Nephron progenitor cell (in vitro differentiated cells): ENCODE measurements around the gene PALM2AKAP2.

ENCODE experiments used
- DNase-seq: peaks from one replicate; pipeline ENCODE4 v3.0.0; 2021
- H3K27ac Mint-ChIP-seq: 2 replicates; pipeline ENCODE4 v1.8.0; 2021; ENCODE audit warnings: mild to moderate bottlenecking, moderate library complexity, mixed read lengths
- H3K27me3 Mint-ChIP-seq: 2 replicates; pipeline ENCODE4 v1.8.0; 2021; ENCODE audit warnings: mild to moderate bottlenecking, low read depth, mixed read lengths; ENCODE audit not compliant: poor library complexity
- H3K36me3 Mint-ChIP-seq: 2 replicates; pipeline ENCODE4 v1.8.0; 2021; ENCODE audit warnings: low read depth, mixed read lengths
- H3K4me1 Mint-ChIP-seq: 2 replicates; pipeline ENCODE4 v1.8.0; 2021; ENCODE audit warnings: mixed read lengths
- H3K4me3 Mint-ChIP-seq: 2 replicates; pipeline ENCODE4 v1.8.0; 2021; ENCODE audit warnings: mild to moderate bottlenecking, moderate library complexity, mixed read lengths
- H3K9me3 Mint-ChIP-seq: 2 replicates; pipeline ENCODE4 v1.8.0; 2021; ENCODE audit warnings: mild to moderate bottlenecking, moderate library complexity, mixed read lengths
- CTCF ChIP-seq: fragments of 200-600 bp; sonication (generic); IDR thresholded peaks from 2 replicates; pipeline ENCODE4 v1.5.0; 2021; ENCODE audit warnings: antibody characterized with exemption

Gene PALM2AKAP2

GRCh38 chr9:109779711-109780452 lies at the start of gene PALM2AKAP2:
Gene PALM2AKAP2, plus strand, starts transcription at chr9:109780198. Its CDS starts 291 bp downstream, at chr9:109780489.
- H3K36me3 Mint-ChIP-seq: peaks cover 12% of the 10 kb centered on the region
- no peak for TF ChIP-seq CTCF
- DNase-seq: peak; percentile 84
- H3K9me3 Mint-ChIP-seq: no peaks in the 10 kb centered on the region
- no peak within 1 kb of the TSS for H3K27ac Mint-ChIP-seq
- peaks cover 3% of the 10 kb centered on the region for H3K27me3 Mint-ChIP-seq
- H3K4me1 Mint-ChIP-seq: peaks cover 22% of the 10 kb centered on the region
- H3K4me3 Mint-ChIP-seq: peak within 1 kb of the TSS; percentile 92

GRCh38 chr9:109730228-109730627 lies 49.8 kb upstream of the PALM2AKAP2 start:
- no peak overlapping the region for H3K4me3 Mint-ChIP-seq
- H3K27ac Mint-ChIP-seq: no peak overlapping the region
- DNase-seq: no peak
- TF ChIP-seq CTCF: no peak
- H3K9me3 Mint-ChIP-seq: no peaks in the 10 kb centered on the region
- H3K4me1 Mint-ChIP-seq: peaks cover 13% of the 10 kb centered on the region
- no peaks in the 10 kb centered on the region for H3K36me3 Mint-ChIP-seq
- peaks cover 4% of the 10 kb centered on the region for H3K27me3 Mint-ChIP-seq

- no peak overlapping the region for H3K4me3 Mint-ChIP-seq
- DNase-seq: no peak
- no peaks in the 10 kb centered on the region for H3K27me3 Mint-ChIP-seq
- no peak overlapping the region for H3K27ac Mint-ChIP-seq
- no peaks in the 10 kb centered on the region for H3K9me3 Mint-ChIP-seq
- H3K36me3 Mint-ChIP-seq: no peaks in the 10 kb centered on the region
- TF ChIP-seq CTCF: no peak
- H3K4me1 Mint-ChIP-seq: peaks cover 17% of the 10 kb centered on the region
Measured at GRCh38 chr9:109733690-109734089, 46.3 kb upstream of the PALM2AKAP2 start.

- Mint-ChIP-seq H3K4me3 (no peak overlapping the region), H3K27me3 (no peaks in the 10 kb centered on the region), H3K27ac (no peak overlapping the region), H3K9me3 (no peaks in the 10 kb centered on the region), H3K4me1 (peaks cover 17% of the 10 kb centered on the region), H3K36me3 (no peaks in the 10 kb centered on the region)
- no peak for DNase-seq
- TF ChIP-seq CTCF: no peak
Measured at GRCh38 chr9:109734814-109735213, 45.2 kb upstream of the PALM2AKAP2 start.

- Mint-ChIP-seq H3K4me3 (no peak overlapping the region), H3K27me3 (no peaks in the 10 kb centered on the region), H3K27ac (no peak overlapping the region), H3K4me1 (peaks cover 17% of the 10 kb centered on the region), H3K36me3 (no peaks in the 10 kb centered on the region), H3K9me3 (no peaks in the 10 kb centered on the region)
- no peak for DNase-seq
- no peak for TF ChIP-seq CTCF
Measured at GRCh38 chr9:109735801-109736200, 44.2 kb upstream of the PALM2AKAP2 start.

- H3K4me1 Mint-ChIP-seq: peaks cover 22% of the 10 kb centered on the region
- DNase-seq: no peak
- no peaks in the 10 kb centered on the region for H3K36me3 Mint-ChIP-seq
- H3K27ac Mint-ChIP-seq: no peak overlapping the region
- H3K9me3 Mint-ChIP-seq: no peaks in the 10 kb centered on the region
- H3K27me3 Mint-ChIP-seq: no peaks in the 10 kb centered on the region
- no peak overlapping the region for H3K4me3 Mint-ChIP-seq
- no peak for TF ChIP-seq CTCF
Measured at GRCh38 chr9:109737295-109737694, 42.7 kb upstream of the PALM2AKAP2 start.
